ENCODE results near the gene CASP5.

CASP5 gene

DNA sequence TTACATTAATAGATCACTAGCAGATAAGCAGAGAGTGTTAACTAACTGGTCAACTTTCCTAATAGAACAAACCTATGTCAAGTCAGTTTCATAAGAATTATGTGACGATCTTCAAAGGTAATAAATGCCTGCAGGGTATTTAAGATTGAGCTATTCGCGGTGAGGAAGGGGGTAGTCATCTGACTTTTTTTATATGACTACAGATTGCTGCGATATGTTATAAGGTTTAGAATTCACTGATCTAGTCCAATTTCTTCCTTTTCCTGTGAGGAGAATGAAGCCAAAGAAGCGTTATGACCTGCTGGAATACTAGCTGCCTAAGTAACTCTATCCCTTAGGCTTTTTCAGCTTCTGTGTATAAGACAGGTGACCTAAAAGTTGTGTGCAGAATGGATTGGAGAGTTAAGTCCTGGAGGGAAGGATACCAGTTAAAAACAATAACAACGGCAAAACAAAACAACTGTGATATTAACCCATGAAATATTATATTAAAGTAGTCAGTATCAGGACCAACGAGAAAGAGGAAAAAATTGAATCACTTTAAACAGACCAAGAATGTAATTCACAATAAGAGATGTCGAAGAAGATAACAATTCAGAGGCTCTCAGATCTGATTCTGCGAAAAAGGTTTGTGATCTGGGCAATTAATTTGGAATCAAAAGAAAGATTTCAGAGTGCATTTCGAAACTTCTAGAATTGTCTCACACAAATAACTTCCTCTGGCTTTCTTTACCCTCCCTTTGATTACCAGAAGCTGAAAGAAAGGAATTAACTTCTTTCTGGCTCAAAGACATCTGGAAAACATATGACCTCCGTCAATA lies 55.2 kb downstream of the CASP5 start:
- no peak for DNase-seq (ENCODE audit: low read depth in 2 of 2)

DNA sequence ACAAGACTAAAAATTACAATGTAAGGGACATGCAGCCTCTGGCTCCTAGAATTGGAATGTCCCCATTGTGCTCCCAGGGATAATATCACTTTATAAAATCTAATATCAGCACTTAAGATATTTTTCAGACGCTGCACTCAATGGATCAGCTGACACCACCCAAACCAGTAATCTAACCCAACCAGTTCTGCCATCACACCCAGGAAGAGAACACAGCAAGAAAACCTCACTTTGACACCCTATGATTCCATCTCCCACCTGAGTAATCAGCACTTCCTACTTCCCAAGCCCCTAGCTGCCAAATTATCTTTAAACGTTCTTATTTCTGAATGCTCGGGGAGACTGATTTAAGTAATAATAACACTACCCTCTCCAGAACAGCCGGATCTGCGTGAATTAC lies 57.2 kb downstream of the CASP5 start:
- no peak for DNase-seq (ENCODE audit: low read depth in 2 of 2)

DNA sequence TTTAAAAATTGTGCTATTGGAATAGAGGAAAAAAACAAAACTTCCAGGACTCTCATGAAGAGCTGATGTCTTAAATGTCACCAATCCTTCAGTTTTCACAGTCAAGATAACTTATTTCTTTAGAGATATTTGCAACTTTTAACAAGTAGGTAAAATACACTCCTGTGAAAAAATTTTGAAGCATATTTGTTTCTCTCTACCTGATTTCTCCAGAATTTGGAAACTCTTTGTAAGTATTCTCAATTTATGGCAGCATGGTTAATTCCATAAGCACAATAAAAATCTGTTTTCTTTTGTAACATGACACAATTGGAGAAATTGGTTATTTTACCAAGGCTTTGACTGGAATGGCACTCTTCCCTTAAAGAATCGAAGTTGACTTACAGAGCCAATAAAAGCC lies 58.7 kb downstream of the CASP5 start:
- no peak for DNase-seq (ENCODE audit: low read depth in 2 of 2)

DNA sequence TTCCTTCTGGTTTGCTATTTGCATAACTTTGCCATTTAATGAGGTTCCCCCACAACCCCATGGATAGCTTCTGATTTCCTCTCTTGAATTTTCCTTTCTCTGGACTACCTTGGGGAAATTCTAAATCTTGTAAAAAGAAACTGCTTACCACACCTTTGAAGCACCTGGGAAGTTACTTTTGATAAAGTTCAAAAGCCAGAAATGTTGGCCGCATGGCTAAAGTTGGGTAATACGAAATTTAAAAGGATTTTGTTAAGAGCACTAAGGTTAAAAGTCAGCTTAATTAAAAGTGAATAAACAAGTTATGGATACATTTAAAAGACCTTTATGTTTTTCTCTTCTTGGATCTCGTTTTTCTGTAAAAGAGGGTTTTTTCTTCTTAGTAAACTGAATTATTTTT lies 60.1 kb downstream of the CASP5 start:
- DNase-seq (ENCODE audit: low read depth in 2 of 2) = no peak

DNA sequence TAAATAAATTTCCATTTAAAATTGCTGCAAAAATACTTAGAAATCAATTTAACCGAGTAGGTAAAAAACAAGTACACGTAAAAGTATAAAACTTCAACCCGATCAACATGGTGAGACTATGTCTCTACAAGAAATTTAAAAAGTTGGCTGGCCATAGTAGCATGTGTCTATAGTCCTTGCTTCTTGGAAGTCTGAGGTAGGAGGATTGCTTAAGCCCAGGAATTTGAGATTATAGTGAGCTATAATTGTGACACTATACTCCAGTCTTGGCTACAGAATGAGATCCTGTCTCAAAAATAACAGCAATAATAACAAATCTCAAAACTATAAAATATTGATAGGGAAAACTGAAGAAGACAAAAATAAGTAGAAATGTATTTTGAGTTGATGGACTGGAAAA lies 65.7 kb downstream of the CASP5 start:
- no peak for DNase-seq (ENCODE audit: low read depth in 2 of 2)

DNA sequence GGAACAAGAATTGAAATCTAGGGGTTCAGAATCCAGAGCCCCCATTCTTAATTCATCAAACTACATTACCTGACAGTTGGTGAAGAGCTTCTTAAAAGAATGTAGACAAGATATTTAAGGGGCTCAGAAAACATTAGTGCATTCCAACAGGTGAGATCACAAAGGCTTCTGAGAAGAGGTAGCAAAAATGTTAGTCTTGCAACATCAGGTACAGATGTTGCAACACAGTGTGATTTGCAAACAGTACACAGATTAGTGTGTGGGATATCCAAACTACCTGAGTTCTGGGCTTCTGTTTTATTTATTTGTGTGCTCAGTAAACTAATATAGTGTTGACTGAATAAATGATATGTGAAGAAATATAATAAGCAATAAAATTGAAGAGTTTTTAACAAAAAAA lies 66.4 kb downstream of the CASP5 start:
- DNase-seq (ENCODE audit: low read depth in 2 of 2) = no peak

DNA sequence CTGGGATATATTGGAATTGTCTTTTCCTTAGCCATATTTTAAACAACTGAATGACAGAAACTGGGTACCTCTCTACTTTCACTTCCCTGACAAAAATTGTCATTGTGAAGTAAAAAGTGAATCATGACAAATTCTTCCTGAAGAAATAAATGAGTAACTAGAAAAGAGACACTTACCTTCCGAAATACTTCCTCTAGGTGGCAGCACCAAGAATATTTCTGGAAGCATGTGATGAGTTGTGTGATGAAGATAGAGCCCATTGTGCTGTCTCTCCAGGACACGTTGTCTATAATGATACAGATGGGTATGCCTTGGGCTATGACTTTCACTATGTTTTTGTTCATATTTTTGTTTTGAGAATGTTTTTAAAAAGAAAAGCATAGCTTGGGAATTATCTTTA lies 76.1 kb downstream of the CASP5 start:
- no peak for DNase-seq (ENCODE audit: low read depth in 2 of 2)

Measured in stimulated activated CD4-positive, alpha-beta T cell treated with anti-CD3 and anti-CD28 coated beads, Interleukin-4, amount 100 ng/mL, for 48 hours (primary cell).